ENCODE results near the gene ZNF14. TPM values are rescaled to one million over a fixed set of nuclear protein-coding genes. Genes with fewer than 3 reads are reported as not detected.

Gene ZNF14
- polyA plus RNA-seq, 3 donors = 0.88 to 2.1 (median 1.2) TPM

GRCh38 chr19:19661141-19661674 is 71.7 kb downstream of the ZNF14 start:
- H3K4me2 ChIP-seq (replicated peaks; ENCODE audit: extremely low read depth, low read length, poor library complexity, severe bottlenecking) = peak overlapping the region; percentile 96
- H3K36me3 ChIP-seq (replicated peaks in 1 of 2; ENCODE audit: control insufficient read depth in 1 of 2, insufficient read depth in 2 of 2, low read length in 2 of 2) = peaks cover 37 to 39% of the 10 kb centered on the region in 2 donors
- peak overlapping the region in 1 of 3 experiments; percentile 95 for H3K4me3 ChIP-seq (replicated peaks in 1 of 3; ENCODE audit: low read depth in 2 of 3, low read length in 3 of 3)
- intact Hi-C loops (cut with micrococcal nuclease) = loop anchor here in 1 of 2 donors (5.0 to 10.0 kb wide), 2 partner anchors 244 to 1846 kb away; partner anchors contain the start of genes ZNF429 and ZNF93
- peak overlapping the region; percentile 74 for H2AFZ ChIP-seq (ENCODE audit: insufficient read depth, low read depth, low read length, poor library complexity, severe bottlenecking)
- Mint-ChIP-seq H3K36me3 (peaks cover 37 to 45% of the 10 kb centered on the region in 2 donors), H3K27me3 (ENCODE audit: low read depth in 3 of 3) (peaks cover 0 to 2% (median 2%) of the 10 kb centered on the region in 3 donors), H3K9me3 (peaks cover 0 to 6% (median 0%) of the 10 kb centered on the region in 7 donors), H3K27ac (peak overlapping the region; percentile 90 to 98 (median 94)), H3K4me1 (peaks cover 22% of the 10 kb centered on the region), H3K4me3 (peak overlapping the region; percentile 88 to 90)
- H3K4me1 ChIP-seq (ENCODE audit: control insufficient read depth in 1 of 2, insufficient read depth in 2 of 2, low read length in 2 of 2) = peaks cover 23 to 30% of the 10 kb centered on the region in 2 donors
- H4K20me1 ChIP-seq (ENCODE audit: insufficient read depth, low read length) = peaks cover 8% of the 10 kb centered on the region
- peaks cover 51% of the 10 kb centered on the region for H3K79me2 ChIP-seq (ENCODE audit: insufficient read depth, low read length)
- H3K9me3 ChIP-seq (replicated peaks in 1 of 2; ENCODE audit: control insufficient read depth in 1 of 2, insufficient read depth in 1 of 2, low read length in 2 of 2) = no peaks in the 10 kb centered on the region
- H3K27me3 ChIP-seq (ENCODE audit: control insufficient read depth in 2 of 2, insufficient read depth in 2 of 2, low read length in 2 of 2) = no peaks in the 10 kb centered on the region
- peak in 1 of 3 donors; percentile 3 for DNase-seq
- no peak for TF ChIP-seq CTCF (IDR thresholded peaks at IDR 0.05)
- 95% methylated on average over 10 of the region's 10 CpGs for WGBS (ENCODE audit: insufficient coverage)
- peak overlapping the region; percentile 96 to 99 for H3K27ac ChIP-seq (ENCODE audit: low read depth in 1 of 2, low read length in 2 of 2)
- no peak overlapping the region for H3K9ac ChIP-seq (ENCODE audit: insufficient read depth, low read length, poor library complexity, severe bottlenecking)

Small RNAs within 50 kb of the gene (small RNA-seq; reads per million reads assigned to genes)
- gene AC011458.2 (ENCODE audit: insufficient read length, low read depth) (not detected), gene AC011477.5 (ENCODE audit: insufficient read length, low read depth) (not detected)

Other genes with a start within 250 kb of the ZNF14 start
- under 1 TPM in 2 of 3 donors, not detected in 1; 0.27 to 0.80 TPM for gene TSSK6, start 217.6 kb downstream of the ZNF14 start, polyA plus RNA-seq
- gene NDUFA13, start 216.9 kb downstream of the ZNF14 start, polyA plus RNA-seq = 100 to 1,000 TPM in 2 of 3 donors, 10 to 100 TPM in 1; 86.7 to 433 (median 361) TPM
- gene YJEFN3, start 204.2 kb downstream of the ZNF14 start, polyA plus RNA-seq = 1 to 10 TPM in 1 of 3 donors, not detected in 2; 2.3 TPM
- gene CILP2, start 194.8 kb downstream of the ZNF14 start, polyA plus RNA-seq = under 1 TPM in 1 of 3 donors, not detected in 2; 0.04 TPM
- 1 to 10 TPM in 1 of 3 donors, not detected in 2; 2.4 TPM for gene PBX4, start 114.4 kb downstream of the ZNF14 start, polyA plus RNA-seq
- 100 to 1,000 TPM in 1 of 3 donors, 1 to 10 TPM in 2; 1.9 to 108 (median 2.2) TPM for gene LPAR2, start 104.9 kb downstream of the ZNF14 start, polyA plus RNA-seq
- 10 to 100 TPM; 41.4 to 91.4 (median 75.1) TPM for gene GMIP, start 89.5 kb downstream of the ZNF14 start, polyA plus RNA-seq
- gene ATP13A1, start 69.4 kb downstream of the ZNF14 start, polyA plus RNA-seq = 100 to 1,000 TPM in 1 of 3 donors, 10 to 100 TPM in 2; 16.9 to 106 (median 21.9) TPM
- gene ZNF101, start 64.3 kb downstream of the ZNF14 start, polyA plus RNA-seq = 1 to 10 TPM; 4.5 to 8.4 (median 5.5) TPM
- 1 to 10 TPM; 4.1 to 8.3 (median 6.1) TPM for gene ZNF506, start 88.6 kb upstream of the ZNF14 start, polyA plus RNA-seq
- 1 to 10 TPM in 2 of 3 donors, under 1 TPM in 1; 0.45 to 1.5 (median 1.1) TPM for gene ZNF253, start 132.8 kb upstream of the ZNF14 start, polyA plus RNA-seq
- 1 to 10 TPM; 2.4 to 4.6 (median 2.8) TPM for gene ZNF93, start 167.8 kb upstream of the ZNF14 start, polyA plus RNA-seq